Stimulated activated CD8-positive, alpha-beta memory T cell treated with anti-CD3 and anti-CD28 coated beads, Interleukin-2, amount 100 ng/mL, for 48 hours (primary cell): ENCODE measurements around the gene SYK.

Source experiments
- DNase-seq, 2 donors: peaks; one replicate each; pipeline ENCODE4 v3.0.0-alpha.2; 2020; ENCODE audit warnings: low read depth in 2 of 2

Gene SYK

GRCh38 chr9:90906316-90907055 lies 104.9 kb downstream of the SYK start:
- DNase-seq: no peak

- no peak for DNase-seq
These were observed 105.4 kb downstream of the SYK start for GRCh38 chr9:90907056-90907445.

GRCh38 chr9:90907790-90908189 lies 106.2 kb downstream of the SYK start:
- no peak for DNase-seq

GRCh38 chr9:90909225-90909624 lies 107.6 kb downstream of the SYK start:
- DNase-seq: no peak

- DNase-seq: no peak
These were observed 108.2 kb downstream of the SYK start for GRCh38 chr9:90909747-90910283.

- no peak for DNase-seq
These were observed 112.6 kb downstream of the SYK start for GRCh38 chr9:90914196-90914595.

- DNase-seq: peak; percentile 61 to 68
These were observed 113.4 kb downstream of the SYK start for GRCh38 chr9:90914868-90915483.

- peak; percentile 25 to 53 for DNase-seq
These were observed 114.1 kb downstream of the SYK start for GRCh38 chr9:90915693-90916092.

- no peak for DNase-seq
These were observed 114.6 kb downstream of the SYK start for GRCh38 chr9:90916147-90916734.

GRCh38 chr9:90919883-90920282 lies 118.3 kb downstream of the SYK start:
- DNase-seq: no peak

- no peak for DNase-seq
These were observed 119.5 kb downstream of the SYK start for GRCh38 chr9:90921104-90921503.

- DNase-seq: no peak
These were observed 120.3 kb downstream of the SYK start for GRCh38 chr9:90921969-90922368.

GRCh38 chr9:90925581-90926257 lies 124.1 kb downstream of the SYK start:
- no peak for DNase-seq

GRCh38 chr9:90926936-90927335 lies 125.3 kb downstream of the SYK start:
- no peak for DNase-seq

- DNase-seq: no peak
These were observed 125.9 kb downstream of the SYK start for GRCh38 chr9:90927496-90927895.

- DNase-seq: no peak
These were observed 128.0 kb downstream of the SYK start for GRCh38 chr9:90929626-90930025.

GRCh38 chr9:90933468-90933867 lies 131.8 kb downstream of the SYK start:
- no peak for DNase-seq

- no peak for DNase-seq
These were observed 137.7 kb downstream of the SYK start for GRCh38 chr9:90939351-90939750.

- no peak for DNase-seq
These were observed 138.7 kb downstream of the SYK start for GRCh38 chr9:90940280-90940679.

- DNase-seq: no peak
These were observed 140.0 kb downstream of the SYK start for GRCh38 chr9:90941661-90942060.

- DNase-seq: no peak
These were observed 140.9 kb downstream of the SYK start for GRCh38 chr9:90942555-90942954.

GRCh38 chr9:90943341-90943740 lies 141.7 kb downstream of the SYK start:
- no peak for DNase-seq
